Endothelial cell of umbilical vein (primary cell): ENCODE results near the gene GIMAP1. TPM values are rescaled to one million over a fixed set of nuclear protein-coding genes. Genes with fewer than 3 reads are reported as not detected.

Experiments
- BruUV-seq: library from RNA; stranded (reverse); fragments of 400-500 nt; replicated peaks from 2 replicates; lab custom pipeline; 2021; lab: Mats Ljungman, UMichigan
- CTCF ChIA-PET: fragments of 300-600, 350-600 bp; sonication (Branson Sonifier 250); formaldehyde crosslinking; loops from one replicate; lab custom pipeline; 2021; ENCODE audit warnings: antibody characterized with exemption, inconsistent platforms; lab: Charles Lee
- POLR2A ChIA-PET: fragments of 300-600, 350-600 bp; sonication (Branson Sonifier 250); formaldehyde crosslinking; loops from one replicate; lab custom pipeline; 2021; ENCODE audit warnings: antibody characterized with exemption, inconsistent platforms; lab: Charles Lee
- DNase-seq: peaks from one replicate; pipeline ENCODE4 v3.0.0-alpha.2; 2011; ENCODE audit warnings: low read depth, low spot score
- FAIRE-seq: peaks from 2 replicates; lab custom pipeline; 2011; peaks lifted over from hg19 to GRCh38; lab: Jason Lieb, UNC
- H2AFZ ChIP-seq: 2 replicates; pipeline ENCODE4 v1.6.0; 2012; ENCODE audit warnings: low read depth, low read length, control low read depth, inconsistent platforms
- H3K27ac ChIP-seq: 2 replicates; pipeline ENCODE4 v1.5.1; 2011; ENCODE audit warnings: low read depth, mild to moderate bottlenecking, control low read depth, low read length, moderate library complexity; ENCODE audit not compliant: insufficient read depth
- H3K27me3 ChIP-seq, 2 experiments: 2 replicates each; pipeline versions ENCODE4 v1.6.0 to v1.6.1; 2011; ENCODE audit warnings: low read length in 2 of 2, mixed read lengths in 1 of 2; ENCODE audit not compliant: control insufficient read depth in 2 of 2, insufficient read depth in 2 of 2
- H3K36me3 ChIP-seq, 2 experiments: 2 replicates in 1 of 2; 3 replicates in 1 of 2; pipeline ENCODE4 v1.5.1; 2011; ENCODE audit warnings: low read length in 2 of 2, mild to moderate bottlenecking in 1 of 2, moderate library complexity in 1 of 2; ENCODE audit not compliant: control insufficient read depth in 2 of 2, insufficient read depth in 2 of 2; ENCODE audit errors: extremely low read depth in 1 of 2
- H3K4me1 ChIP-seq: 3 replicates; pipeline ENCODE4 v1.5.1; 2011; ENCODE audit warnings: mild to moderate bottlenecking, low read length; ENCODE audit not compliant: control insufficient read depth, insufficient read depth; ENCODE audit errors: extremely low read depth
- H3K4me2 ChIP-seq: 2 replicates; pipeline ENCODE4 v1.6.1; 2011; ENCODE audit warnings: low read length, control low read depth, mixed read lengths; ENCODE audit not compliant: insufficient read depth
- H3K4me3 ChIP-seq, 3 experiments: fragments of 200-600 bp in 1 of 3; sonication (generic), shearing (Covaris generic) in 1 of 3; replicated peaks in 1 of 3; 2 replicates each; pipeline ENCODE4 v1.5.1; 2011 to 2016; ENCODE audit warnings: control low read depth in 3 of 3, low read length in 3 of 3, mild to moderate bottlenecking in 2 of 3, inconsistent platforms in 1 of 3, low read depth in 1 of 3, moderate library complexity in 1 of 3; ENCODE audit not compliant: insufficient read depth in 1 of 3
- H3K79me2 ChIP-seq: 2 replicates; pipeline ENCODE4 v1.6.0; 2012; ENCODE audit warnings: low read length, inconsistent platforms; ENCODE audit not compliant: control insufficient read depth, insufficient read depth
- H3K9ac ChIP-seq: replicated peaks from 2 replicates; pipeline ENCODE3; 2011; ENCODE audit warnings: low read length, control low read depth; ENCODE audit not compliant: insufficient read depth; ENCODE audit errors: extremely low read depth
- H3K9me1 ChIP-seq: replicated peaks from 3 replicates; pipeline ENCODE4 v1.6.0; 2011; ENCODE audit warnings: mild to moderate bottlenecking, low read length; ENCODE audit not compliant: control insufficient read depth, insufficient read depth; ENCODE audit errors: extremely low read depth
- H3K9me3 ChIP-seq: replicated peaks from 2 replicates; pipeline ENCODE4 v1.5.1; 2012; ENCODE audit warnings: low read length, inconsistent platforms; ENCODE audit not compliant: control insufficient read depth, insufficient read depth
- H4K20me1 ChIP-seq: replicated peaks from 2 replicates; pipeline ENCODE3; 2011; ENCODE audit warnings: mild to moderate bottlenecking, low read length; ENCODE audit not compliant: control insufficient read depth, insufficient read depth; ENCODE audit errors: extremely low read depth
- EZH2 ChIP-seq: IDR thresholded peaks from 2 replicates; pipeline ENCODE4 v1.6.1; 2012; ENCODE audit warnings: borderline replicate concordance, low read depth, mild to moderate bottlenecking, moderate library complexity, low read length, inconsistent platforms; ENCODE audit not compliant: severe bottlenecking
- FOS ChIP-seq: IDR thresholded peaks from 2 replicates; pipeline ENCODE4 v1.6.1; 2011; ENCODE audit warnings: mild to moderate bottlenecking, low read length, moderate library complexity, borderline replicate concordance; ENCODE audit not compliant: insufficient read depth
- GATA2 ChIP-seq: IDR thresholded peaks from 2 replicates; pipeline ENCODE4 v1.7.0; 2011; ENCODE audit warnings: low read depth, mild to moderate bottlenecking, moderate library complexity, mixed read lengths, low read length; ENCODE audit not compliant: insufficient read length, insufficient read depth
- JUN ChIP-seq: IDR thresholded peaks from 2 replicates; pipeline ENCODE4 v1.6.1; 2011; ENCODE audit warnings: borderline replicate concordance, low read depth; ENCODE audit not compliant: insufficient read length, insufficient read depth
- MYC ChIP-seq: IDR thresholded peaks from one replicate; pipeline ENCODE4 v1.6.1; 2011; ENCODE audit warnings: mild to moderate bottlenecking, low read depth, low read length
- POLR2A ChIP-seq: IDR thresholded peaks from 2 replicates; pipeline ENCODE4 v1.6.1; 2012; ENCODE audit warnings: low read depth, mild to moderate bottlenecking, control low read depth, low read length
- dilution Hi-C: fragments of 300-500 bp; cut with MboI; formaldehyde crosslinking; loops from one replicate; pipeline ENCODE4 v1.15.0; 2019; ENCODE audit warnings: low sequenced_read_pairs; ENCODE audit not compliant: extremely low pct_ligation_motif_present
- intact Hi-C: fragments of 100-400 bp; cut with micrococcal nuclease; formaldehyde crosslinking; loops from one replicate; pipeline ENCODE4 v1.10.0; 2022
- polyA plus RNA-seq, 4 experiments: library from polyadenylated mRNA; depleted of rRNA in 3 of 4; stranded (reverse) in 3 of 4; unstranded in 1 of 4; fragments of >200 nt; gene quantifications; 2 replicates each; pipeline versions ENCODE4 v1.2.1 to v1.2.3, GENCODE V29; 2011 to 2012; ENCODE audit warnings: missing spikeins in 1 of 4
- total RNA-seq: library from RNA; stranded (reverse); gene quantifications from 2 replicates; pipeline ENCODE4 v1.2.3, GENCODE V29; 2021
- TF ChIP-seq, protein P1 (sequence below), 2 donors: IDR thresholded peaks; 1 replicate in 1 of 2; 2 replicates in 1 of 2; pipeline ENCODE4 v1.5.1; 2011; ENCODE audit warnings: low read length in 2 of 2, mild to moderate bottlenecking in 2 of 2, moderate library complexity in 2 of 2, control low read depth in 1 of 2, inconsistent platforms in 1 of 2, low read depth in 1 of 2; ENCODE audit not compliant: insufficient read depth in 1 of 2; ENCODE audit errors: extremely low read depth in 1 of 2
- TF ChIP-seq, protein P2 (sequence below): IDR thresholded peaks from 2 replicates; pipeline ENCODE4 v1.6.1; 2011; ENCODE audit not compliant: insufficient read depth, insufficient read length

Gene GIMAP1
- total and polyA plus RNA-seq, 2 donors (not counting 3 experiments of a cell fraction or from before 2014, with no cell fraction given) = 10.0 to 11.9 TPM

- H3K4me1 ChIP-seq = peaks cover 15% of the 10 kb centered on the region
- ChIA-PET CTCF (interaction anchor here (0.6 to 2.0 kb wide), 10 partner anchors 10 to 236 kb away, joined by 3 to 12 read pairs (median 3); partner anchors contain the start of gene GIMAP1), POLR2A (interaction anchor here (1.4 kb wide), 2 partner anchors 98 to 234 kb away, joined by 3 to 4 read pairs; no protein-coding TSS in a partner anchor)
- BruUV-seq = TSS peak; percentile 75
- H3K4me3 ChIP-seq = peak within 1 kb of the TSS; percentile 22 to 93 (median 90)
- H3K27me3 ChIP-seq = no peaks in the 10 kb centered on the region
- dilution Hi-C loops (no loop called here), intact Hi-C loops (loop anchor here (1.0 to 5.0 kb wide), 6 partner anchors 9 to 235 kb away; partner anchors contain the start of gene GIMAP8)
- H3K79me2 ChIP-seq = peaks cover 4% of the 10 kb centered on the region
- peaks cover 0 to 8% of the 10 kb centered on the region in 2 experiments for H3K36me3 ChIP-seq
- no peaks in the 10 kb centered on the region for H3K9me1 ChIP-seq
- peak within 1 kb of the TSS; percentile 83 for H3K27ac ChIP-seq
- TF ChIP-seq MYC (no peak), JUN (no peak), GATA2 (no peak), FOS (no peak), EZH2 (no peak), POLR2A (no peak)
- TF ChIP-seq, protein P1, sequence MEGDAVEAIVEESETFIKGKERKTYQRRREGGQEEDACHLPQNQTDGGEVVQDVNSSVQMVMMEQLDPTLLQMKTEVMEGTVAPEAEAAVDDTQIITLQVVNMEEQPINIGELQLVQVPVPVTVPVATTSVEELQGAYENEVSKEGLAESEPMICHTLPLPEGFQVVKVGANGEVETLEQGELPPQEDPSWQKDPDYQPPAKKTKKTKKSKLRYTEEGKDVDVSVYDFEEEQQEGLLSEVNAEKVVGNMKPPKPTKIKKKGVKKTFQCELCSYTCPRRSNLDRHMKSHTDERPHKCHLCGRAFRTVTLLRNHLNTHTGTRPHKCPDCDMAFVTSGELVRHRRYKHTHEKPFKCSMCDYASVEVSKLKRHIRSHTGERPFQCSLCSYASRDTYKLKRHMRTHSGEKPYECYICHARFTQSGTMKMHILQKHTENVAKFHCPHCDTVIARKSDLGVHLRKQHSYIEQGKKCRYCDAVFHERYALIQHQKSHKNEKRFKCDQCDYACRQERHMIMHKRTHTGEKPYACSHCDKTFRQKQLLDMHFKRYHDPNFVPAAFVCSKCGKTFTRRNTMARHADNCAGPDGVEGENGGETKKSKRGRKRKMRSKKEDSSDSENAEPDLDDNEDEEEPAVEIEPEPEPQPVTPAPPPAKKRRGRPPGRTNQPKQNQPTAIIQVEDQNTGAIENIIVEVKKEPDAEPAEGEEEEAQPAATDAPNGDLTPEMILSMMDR (IDR thresholded peaks at IDR 0.05; ENCODE audit: extremely low read depth in 1 of 2, insufficient read depth in 1 of 2, low read depth in 1 of 2, low read length in 2 of 2) = no peak
- TF ChIP-seq, protein P2, sequence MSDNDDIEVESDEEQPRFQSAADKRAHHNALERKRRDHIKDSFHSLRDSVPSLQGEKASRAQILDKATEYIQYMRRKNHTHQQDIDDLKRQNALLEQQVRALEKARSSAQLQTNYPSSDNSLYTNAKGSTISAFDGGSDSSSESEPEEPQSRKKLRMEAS = peak; percentile 49
- DNase-seq (peak; percentile 87), FAIRE-seq (peak; percentile 62)
- H2AFZ ChIP-seq = peak within 1 kb of the TSS; percentile 61
- H3K9ac ChIP-seq = peak within 1 kb of the TSS; percentile 87
- H3K4me2 ChIP-seq = peak within 1 kb of the TSS; percentile 100
- H4K20me1 ChIP-seq = no peaks in the 10 kb centered on the region
- no peaks in the 10 kb centered on the region for H3K9me3 ChIP-seq
Observed at GRCh38 chr7:150685219-150686029, 31.0 kb upstream of the GIMAP1 start, which contains the start of gene GIMAP2. GIMAP2 (plus strand) TSS chr7:150685706; CDS start chr7:150687060, 1,354 bp downstream.
